Omental fat pad (tissue), 4 donors: ENCODE measurements around the gene DPH6. TPM values are rescaled to one million over a fixed set of nuclear protein-coding genes. Genes with fewer than 3 reads are reported as not detected.

Experiments
- ATAC-seq: fragments of 150-250 bp; one replicate; pipeline ENCODE4 v1.9.1; 2016; ENCODE audit warnings: mild to moderate bottlenecking, moderate library complexity; ENCODE audit not compliant: low FRiP score
- DNase-seq: peaks from one replicate; pipeline ENCODE4 v3.0.0-alpha.2; 2019; ENCODE audit warnings: low spot score
- total RNA-seq, 4 donors: library from RNA; depleted of rRNA; stranded (reverse); fragments of >200 nt; gene quantifications; one replicate each; pipeline ENCODE4 v1.1.0, GENCODE V29; 2016
- TF ChIP-seq, protein P1 (sequence below), 3 donors: fragments of 450-650 bp; IDR thresholded peaks; one replicate each; pipeline ENCODE4 v1.5.1; 2016 to 2017; ENCODE audit warnings: antibody characterized with exemption in 3 of 3, mild to moderate bottlenecking in 3 of 3, moderate library complexity in 2 of 3

DPH6 gene
- total RNA-seq, 4 donors from 2014 or later: 10.1 to 27.9 (median 13.7) TPM

GRCh38 chr15:35545316-35545823 is 595 bp downstream of the DPH6 start:
- DNase-seq: no peak
- TF ChIP-seq, protein P1, sequence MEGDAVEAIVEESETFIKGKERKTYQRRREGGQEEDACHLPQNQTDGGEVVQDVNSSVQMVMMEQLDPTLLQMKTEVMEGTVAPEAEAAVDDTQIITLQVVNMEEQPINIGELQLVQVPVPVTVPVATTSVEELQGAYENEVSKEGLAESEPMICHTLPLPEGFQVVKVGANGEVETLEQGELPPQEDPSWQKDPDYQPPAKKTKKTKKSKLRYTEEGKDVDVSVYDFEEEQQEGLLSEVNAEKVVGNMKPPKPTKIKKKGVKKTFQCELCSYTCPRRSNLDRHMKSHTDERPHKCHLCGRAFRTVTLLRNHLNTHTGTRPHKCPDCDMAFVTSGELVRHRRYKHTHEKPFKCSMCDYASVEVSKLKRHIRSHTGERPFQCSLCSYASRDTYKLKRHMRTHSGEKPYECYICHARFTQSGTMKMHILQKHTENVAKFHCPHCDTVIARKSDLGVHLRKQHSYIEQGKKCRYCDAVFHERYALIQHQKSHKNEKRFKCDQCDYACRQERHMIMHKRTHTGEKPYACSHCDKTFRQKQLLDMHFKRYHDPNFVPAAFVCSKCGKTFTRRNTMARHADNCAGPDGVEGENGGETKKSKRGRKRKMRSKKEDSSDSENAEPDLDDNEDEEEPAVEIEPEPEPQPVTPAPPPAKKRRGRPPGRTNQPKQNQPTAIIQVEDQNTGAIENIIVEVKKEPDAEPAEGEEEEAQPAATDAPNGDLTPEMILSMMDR (IDR thresholded peaks at IDR 0.05): no peak
- peak; percentile 50 for ATAC-seq

GRCh38 chr15:35540885-35541284 is 5.1 kb downstream of the DPH6 start:
- no peak for DNase-seq
- TF ChIP-seq, protein P1 (IDR thresholded peaks at IDR 0.05): no peak
- ATAC-seq: peak; percentile 67

DNA sequence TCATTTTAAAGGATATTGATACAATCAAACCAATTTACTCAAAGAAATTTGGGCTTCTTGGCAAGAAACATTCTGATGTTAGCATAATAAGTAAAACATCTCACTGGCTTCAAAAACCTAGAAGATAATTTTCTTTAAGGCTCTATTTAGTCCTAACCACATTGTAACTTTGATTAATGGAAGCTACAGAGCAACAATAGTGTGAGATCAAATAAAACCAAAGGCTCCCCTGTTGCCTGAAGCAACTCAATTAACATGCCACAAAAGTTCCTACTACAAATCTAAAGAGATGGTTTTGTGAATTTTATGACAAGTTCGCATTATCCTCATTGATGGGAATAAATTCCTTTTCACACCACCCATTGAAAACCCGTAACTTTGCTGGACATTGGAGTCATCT is 5.9 kb downstream of the DPH6 start:
- TF ChIP-seq, protein P1 (IDR thresholded peaks at IDR 0.05): no peak
- no peak for DNase-seq
- no peak for ATAC-seq

- TF ChIP-seq, protein P1 (IDR thresholded peaks at IDR 0.05): no peak
- ATAC-seq: no peak
- no peak for DNase-seq
These were observed 10.5 kb downstream of the DPH6 start for GRCh38 chr15:35535365-35535916.

- DNase-seq (no peak), ATAC-seq (no peak)
- TF ChIP-seq, protein P1 (IDR thresholded peaks at IDR 0.05): no peak
These were observed 12.5 kb downstream of the DPH6 start for GRCh38 chr15:35533130-35534110.

DNA sequence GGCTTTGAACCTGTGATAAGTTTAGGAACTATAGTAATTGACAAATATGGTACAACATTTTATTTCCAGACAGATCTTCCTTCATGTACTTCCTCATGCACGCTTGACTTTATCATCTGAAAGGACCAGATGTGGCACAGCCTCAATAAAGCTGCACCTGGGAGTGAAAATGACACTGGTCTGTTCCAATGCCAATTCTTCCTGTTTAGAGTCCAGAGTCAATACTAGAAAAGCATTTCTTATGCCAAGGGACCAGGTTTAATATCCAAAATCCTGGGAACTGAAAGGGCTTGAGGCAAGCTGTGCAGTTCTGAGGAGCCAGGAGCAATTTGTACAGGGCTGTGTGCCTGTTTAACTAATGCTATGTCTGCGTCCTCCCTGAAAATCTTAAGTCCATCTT is 15.3 kb downstream of the DPH6 start:
- no peak for DNase-seq
- TF ChIP-seq, protein P1 (IDR thresholded peaks at IDR 0.05): no peak
- no peak for ATAC-seq
